HG02938 (cell line): ENCODE data around the gene HSPBP1.

Experiments used
- ATAC-seq: cut with Tn5 transposase; IDR thresholded peaks from one replicate; pipeline ENCODE4 v1.9.1; 2021; ENCODE audit warnings: mild to moderate bottlenecking, moderate library complexity; ENCODE audit not compliant: unreplicated experiment

HSPBP1 gene

GRCh38 chr19:55276720-55277430 lies 3.0 kb downstream of the HSPBP1 start:
- no peak for ATAC-seq

GRCh38 chr19:55275851-55276719 lies 3.8 kb downstream of the HSPBP1 start:
- ATAC-seq: peak; percentile 57

GRCh38 chr19:55273978-55274707 lies 5.8 kb downstream of the HSPBP1 start:
- ATAC-seq: no peak

GRCh38 chr19:55272142-55272541 lies 7.8 kb downstream of the HSPBP1 start:
- no peak for ATAC-seq

- ATAC-seq: no peak
These were observed 9.6 kb downstream of the HSPBP1 start for GRCh38 chr19:55270172-55270942.

- ATAC-seq: no peak
These were observed 10.6 kb downstream of the HSPBP1 start for GRCh38 chr19:55269299-55269698.

- no peak for ATAC-seq
These were observed 13.1 kb downstream of the HSPBP1 start for GRCh38 chr19:55266840-55267239.

- ATAC-seq: no peak
These were observed 13.5 kb downstream of the HSPBP1 start for GRCh38 chr19:55266404-55266803.

- ATAC-seq: no peak
These were observed 14.1 kb downstream of the HSPBP1 start for GRCh38 chr19:55265723-55266386.

- ATAC-seq: no peak
These were observed 14.7 kb downstream of the HSPBP1 start for GRCh38 chr19:55265173-55265572.

GRCh38 chr19:55264531-55264930 lies 15.4 kb downstream of the HSPBP1 start:
- ATAC-seq: no peak

GRCh38 chr19:55262359-55262758 lies 17.6 kb downstream of the HSPBP1 start:
- ATAC-seq: no peak

- ATAC-seq: no peak
These were observed 18.2 kb downstream of the HSPBP1 start for GRCh38 chr19:55261671-55262126.

GRCh38 chr19:55259540-55260210 lies 20.2 kb downstream of the HSPBP1 start:
- no peak for ATAC-seq

GRCh38 chr19:55258828-55259539 lies 20.9 kb downstream of the HSPBP1 start, which contains the start of gene PPP6R1:
PPP6R1 (minus strand) TSS chr19:55259017; CDS start chr19:55247103, 11,914 bp downstream.
- peak; percentile 61 for ATAC-seq

- peak; percentile 3 for ATAC-seq
These were observed 21.5 kb downstream of the HSPBP1 start for GRCh38 chr19:55258476-55258827.

- no peak for ATAC-seq
These were observed 22.2 kb downstream of the HSPBP1 start for GRCh38 chr19:55257461-55258420.
